ENCODE results near the gene TFAP2E. TPM values are rescaled to one million over a fixed set of nuclear protein-coding genes. Genes with fewer than 3 reads are reported as not detected.
A peak's percentile ranks its signal among the peaks of the same experiment; 100 is the strongest.

Gene TFAP2E
- total RNA-seq, 2 donors from 2014 or later: 3.3 to 5.1 TPM

GRCh38 chr1:35642471-35642955, 69.4 kb downstream of the TFAP2E start:
- H3K27me3 Mint-ChIP-seq: peaks cover 27 to 31% of the 10 kb centered on the region in 2 donors
- H3K9me3 Mint-ChIP-seq: no peaks in the 10 kb centered on the region
- peaks cover 11% of the 10 kb centered on the region for H3K36me3 Mint-ChIP-seq
- H3K4me3 Mint-ChIP-seq: peak overlapping the region; percentile 100
- H3K4me1 Mint-ChIP-seq (ENCODE audit: low read depth in 2 of 2): peaks cover 23 to 29% of the 10 kb centered on the region in 2 donors
- no peak for DNase-seq (ENCODE audit: low spot score)
- no peak for ATAC-seq
- H3K27ac Mint-ChIP-seq: peak overlapping the region; percentile 97 to 99

- H3K4me3 Mint-ChIP-seq: no peak overlapping the region
- no peaks in the 10 kb centered on the region for H3K9me3 Mint-ChIP-seq
- peaks cover 12 to 17% of the 10 kb centered on the region in 2 donors for H3K4me1 Mint-ChIP-seq (ENCODE audit: low read depth in 2 of 2)
- H3K27ac Mint-ChIP-seq: no peak overlapping the region
- ATAC-seq (no peak), DNase-seq (ENCODE audit: low spot score) (no peak)
- H3K27me3 Mint-ChIP-seq: peaks cover 28 to 39% of the 10 kb centered on the region in 2 donors
- H3K36me3 Mint-ChIP-seq: peaks cover 7% of the 10 kb centered on the region
Observed at GRCh38 chr1:35644204-35644603, 71.1 kb downstream of the TFAP2E start.

Other genes with a start within 250 kb of the TFAP2E start
- gene KIAA0319L, start 15.9 kb upstream of the TFAP2E start, total RNA-seq: 10 to 100 TPM; 58.6 to 88.8 TPM
- gene NCDN, start 15.5 kb upstream of the TFAP2E start, total RNA-seq: 10 to 100 TPM; 42.2 to 59.6 TPM
- gene PSMB2, start 68.2 kb downstream of the TFAP2E start, total RNA-seq: 100 to 1,000 TPM; 114 to 139 TPM
- gene C1orf216, start 145.6 kb downstream of the TFAP2E start, total RNA-seq: 10 to 100 TPM; 15.9 to 41.1 TPM
- gene CLSPN, start 196.7 kb downstream of the TFAP2E start, total RNA-seq: 10 to 100 TPM; 46.3 to 87.3 TPM
- gene AGO4, start 234.7 kb downstream of the TFAP2E start, total RNA-seq: 10 to 100 TPM; 10.2 to 15.3 TPM